PC-3 (cell line): ENCODE results near the gene MAD1L1.

Experiments
- EZH2 ChIP-seq: fragments of 300-600 bp; sonication (generic); IDR thresholded peaks from one replicate; pipeline ENCODE4 v1.6.1; 2017; ENCODE audit warnings: antibody characterized with exemption, mild to moderate bottlenecking, low read length; ENCODE audit not compliant: unreplicated experiment
- EZH2phosphoT487 ChIP-seq: fragments of 300-600 bp; sonication (generic); IDR thresholded peaks from 2 replicates; pipeline ENCODE4 v1.6.1; 2018; ENCODE audit warnings: mild to moderate bottlenecking, antibody characterized with exemption, low read length, borderline replicate concordance
- TF ChIP-seq, protein P1 (sequence below): fragments of 300-600 bp; sonication (generic); conservative IDR thresholded peaks from 2 replicates; pipeline ENCODE4 v1.5.1; 2017; ENCODE audit warnings: antibody characterized with exemption, low read depth, mild to moderate bottlenecking, low read length

DNA sequence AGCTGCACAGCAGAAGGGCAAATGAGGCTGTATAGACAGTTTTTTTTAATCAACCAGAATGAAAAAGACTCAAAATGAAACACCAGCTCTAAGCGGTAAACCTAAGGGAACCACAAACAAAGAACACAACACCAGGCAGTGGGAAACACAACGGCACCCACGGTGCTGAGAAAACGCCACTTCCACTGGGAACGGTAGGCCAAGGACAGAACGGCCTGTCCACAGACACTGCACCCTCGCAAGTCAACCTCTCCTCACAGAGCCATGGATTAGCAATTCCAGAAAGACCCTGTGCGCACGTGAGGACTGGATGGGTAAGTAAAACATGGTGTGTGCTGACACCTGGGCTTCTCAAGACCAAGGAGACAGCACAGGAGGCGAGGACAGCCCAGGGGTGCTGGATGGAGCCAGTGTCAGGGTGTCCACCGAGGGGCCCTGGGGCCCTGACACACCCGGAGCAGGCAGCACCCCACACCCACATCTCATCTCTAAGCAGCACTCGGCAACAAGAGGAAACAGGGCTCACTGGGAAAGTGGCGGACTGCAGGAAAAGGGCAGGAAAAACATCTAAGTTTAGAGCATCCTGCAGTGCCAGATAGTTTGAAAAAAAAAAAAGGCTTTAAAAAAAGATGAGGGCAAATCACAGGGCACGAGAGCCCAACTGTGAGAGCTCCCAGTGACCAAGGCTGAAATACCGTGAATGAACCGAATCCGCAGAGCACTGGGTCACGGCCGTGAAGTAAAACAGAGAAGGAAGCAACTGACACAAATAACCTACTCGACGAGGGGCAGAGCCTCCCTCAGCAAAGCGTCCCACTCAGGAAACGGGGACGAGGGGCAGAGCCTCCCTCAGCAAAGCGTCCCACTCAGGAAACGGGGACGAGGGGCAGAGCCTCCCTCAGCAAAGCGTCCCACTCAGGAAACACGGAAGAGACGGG, 120.2 kb downstream of the MAD1L1 start:
- TF ChIP-seq, protein P1, sequence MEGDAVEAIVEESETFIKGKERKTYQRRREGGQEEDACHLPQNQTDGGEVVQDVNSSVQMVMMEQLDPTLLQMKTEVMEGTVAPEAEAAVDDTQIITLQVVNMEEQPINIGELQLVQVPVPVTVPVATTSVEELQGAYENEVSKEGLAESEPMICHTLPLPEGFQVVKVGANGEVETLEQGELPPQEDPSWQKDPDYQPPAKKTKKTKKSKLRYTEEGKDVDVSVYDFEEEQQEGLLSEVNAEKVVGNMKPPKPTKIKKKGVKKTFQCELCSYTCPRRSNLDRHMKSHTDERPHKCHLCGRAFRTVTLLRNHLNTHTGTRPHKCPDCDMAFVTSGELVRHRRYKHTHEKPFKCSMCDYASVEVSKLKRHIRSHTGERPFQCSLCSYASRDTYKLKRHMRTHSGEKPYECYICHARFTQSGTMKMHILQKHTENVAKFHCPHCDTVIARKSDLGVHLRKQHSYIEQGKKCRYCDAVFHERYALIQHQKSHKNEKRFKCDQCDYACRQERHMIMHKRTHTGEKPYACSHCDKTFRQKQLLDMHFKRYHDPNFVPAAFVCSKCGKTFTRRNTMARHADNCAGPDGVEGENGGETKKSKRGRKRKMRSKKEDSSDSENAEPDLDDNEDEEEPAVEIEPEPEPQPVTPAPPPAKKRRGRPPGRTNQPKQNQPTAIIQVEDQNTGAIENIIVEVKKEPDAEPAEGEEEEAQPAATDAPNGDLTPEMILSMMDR: no peak
- no peak for TF ChIP-seq EZH2phosphoT487
- no peak for TF ChIP-seq EZH2
